OCI-LY1 (cell line): ENCODE data around the gene USP24.

ENCODE experiments used
- CTCF ChIP-seq: fragments of 200-600 bp; sonication (generic), shearing (Covaris generic); IDR thresholded peaks from 2 replicates; pipeline ENCODE4 v1.5.1; 2017; ENCODE audit warnings: mild to moderate bottlenecking, antibody characterized with exemption, low read length, moderate library complexity, mixed read lengths
- EZH2 ChIP-seq: fragments of 200-600 bp; sonication (generic), shearing (Covaris generic); IDR thresholded peaks from 2 replicates; pipeline ENCODE4 v1.8.0; 2017; ENCODE audit warnings: borderline replicate concordance, mixed run types, mild to moderate bottlenecking, antibody characterized with exemption, low read length, moderate library complexity, mixed read lengths

- no peak for TF ChIP-seq CTCF
- TF ChIP-seq EZH2 = no peak
Measured at GRCh38 chr1:55138823-55139222, 76.3 kb downstream of the USP24 start.
